K562 (cell line): Measurements from ENCODE around the gene WWOX. TPM values are rescaled to one million over a fixed set of nuclear protein-coding genes. Genes with fewer than 3 reads are reported as not detected.

Experiments used
- ATAC-seq: fragments of 200-7000 bp; cut with Tn5 transposase; 3 replicates; pipeline ENCODE4 v1.9.1; 2020; ENCODE audit warnings: moderate library complexity
- BruUV-seq: library from RNA; stranded (reverse); fragments of 400-500 nt; replicated peaks from 2 replicates; lab custom pipeline; 2021; lab: Mats Ljungman, UMichigan
- CTCF ChIA-PET: fragments of 300-600 bp; formaldehyde crosslinking; extraction: SDS; loops from one replicate; lab custom pipeline; 2021; ENCODE audit warnings: low intra/inter-chr PET ratio; lab: Yijun Ruan, JAX
- POLR2A ChIA-PET: fragments of 300-600, 350-650 bp; sonication (Branson Sonifier 250); formaldehyde crosslinking; extraction: SDS; loops from one replicate; lab custom pipeline; 2021; ENCODE audit warnings: antibody characterized with exemption, inconsistent platforms; lab: Yijun Ruan, JAX
- DNase-seq, 4 experiments: peaks; one replicate each; pipeline versions ENCODE4 v3.0.0 to v3.0.0-alpha.2; 2011 to 2018; ENCODE audit warnings: low spot score in 3 of 4, mixed read lengths in 3 of 4; ENCODE audit errors: extremely low read depth in 1 of 4
- FAIRE-seq: peaks from 2 replicates; lab custom pipeline; 2011; peaks lifted over from hg19 to GRCh38; lab: Jason Lieb, UNC
- H2AFZ ChIP-seq: 2 replicates; pipeline ENCODE4 v1.6.0; 2011; ENCODE audit warnings: low read depth, low read length, control low read depth, inconsistent platforms
- H3K27ac ChIP-seq: fragments of 200-600 bp; 3 replicates; pipeline ENCODE4 v1.8.0; 2011; ENCODE audit warnings: low read depth, mild to moderate bottlenecking, control low read depth, inconsistent platforms, low read length, moderate library complexity, mixed read lengths; ENCODE audit errors: extremely low read depth
- H3K27me3 ChIP-seq, 2 experiments: fragments of 300-600 bp in 1 of 2; 2 replicates in 1 of 2; 3 replicates in 1 of 2; pipeline versions ENCODE4 v1.6.0 to v1.8.0; 2011; ENCODE audit warnings: inconsistent platforms in 2 of 2, low read length in 2 of 2, mild to moderate bottlenecking in 1 of 2, mixed read lengths in 1 of 2, moderate library complexity in 1 of 2; ENCODE audit not compliant: control insufficient read depth in 2 of 2, insufficient read depth in 2 of 2
- H3K36me3 ChIP-seq: fragments of 300-600 bp; 3 replicates; pipeline ENCODE4 v1.8.0; 2011; ENCODE audit warnings: mild to moderate bottlenecking, low read length, inconsistent platforms; ENCODE audit not compliant: control insufficient read depth, insufficient read depth
- H3K4me1 ChIP-seq, 2 experiments: fragments of 200-600 bp in 1 of 2; replicated peaks in 1 of 2; 2 replicates in 1 of 2; 3 replicates in 1 of 2; pipeline versions ENCODE4 v1.5.1 to v1.8.0; 2011; ENCODE audit warnings: inconsistent platforms in 2 of 2, low read length in 2 of 2, mild to moderate bottlenecking in 1 of 2, mixed read lengths in 1 of 2, moderate library complexity in 1 of 2; ENCODE audit not compliant: control insufficient read depth in 2 of 2, insufficient read depth in 2 of 2
- H3K4me2 ChIP-seq: 2 replicates; pipeline ENCODE4 v1.6.1; 2011; ENCODE audit warnings: low read length, control low read depth, inconsistent platforms, mixed read lengths; ENCODE audit not compliant: insufficient read depth
- H3K4me3 ChIP-seq: fragments of 200-600 bp; sonication (generic), shearing (Covaris generic); 2 replicates; pipeline ENCODE4 v1.5.1; 2016; ENCODE audit warnings: control low read depth, inconsistent platforms
- H3K79me2 ChIP-seq: fragments of 200-600 bp; 3 replicates; pipeline ENCODE4 v1.8.0; 2011; ENCODE audit warnings: low read length, inconsistent platforms; ENCODE audit not compliant: control insufficient read depth, insufficient read depth
- H3K9ac ChIP-seq, 2 experiments: 2 replicates each; pipeline versions ENCODE4 v1.6.0 to v1.6.1; 2011; ENCODE audit warnings: low read depth in 2 of 2, low read length in 2 of 2, control low read depth in 1 of 2, inconsistent platforms in 1 of 2, mild to moderate bottlenecking in 1 of 2, mixed read lengths in 1 of 2; ENCODE audit not compliant: insufficient read depth in 1 of 2
- H3K9me1 ChIP-seq: one replicate; pipeline ENCODE4 v1.6.0; 2011; ENCODE audit warnings: inconsistent platforms, mild to moderate bottlenecking, low read length, moderate library complexity; ENCODE audit not compliant: control insufficient read depth, insufficient read depth
- H3K9me3 ChIP-seq: replicated peaks from 2 replicates; pipeline ENCODE4 v1.5.1; 2011; ENCODE audit warnings: low read depth, low read length, inconsistent platforms; ENCODE audit not compliant: control insufficient read depth, insufficient read depth
- H4K20me1 ChIP-seq: replicated peaks from 2 replicates; pipeline ENCODE4 v1.6.1; 2011; ENCODE audit warnings: low read length, inconsistent platforms, mixed read lengths; ENCODE audit not compliant: control insufficient read depth, insufficient read depth
- CHD4 ChIP-seq: fragments of 200-600 bp; sonication (generic); IDR thresholded peaks from 3 replicates; pipeline ENCODE4 v1.6.1; 2012; ENCODE audit warnings: low read depth, mild to moderate bottlenecking, mixed read lengths, low read length, inconsistent platforms; ENCODE audit not compliant: insufficient read depth, insufficient replicate concordance, poor library complexity, severe bottlenecking
- EGR1 ChIP-seq: fragments of 450-650 bp; conservative IDR thresholded peaks from 2 replicates; pipeline ENCODE4 v1.6.1; 2017; ENCODE audit warnings: mild to moderate bottlenecking
- ETS1 ChIP-seq: conservative IDR thresholded peaks from 2 replicates; pipeline ENCODE4 v1.6.1; 2011; ENCODE audit warnings: low read depth, mild to moderate bottlenecking, low read length; ENCODE audit not compliant: control insufficient read depth
- HMG20A ChIP-seq: fragments of 450-650 bp; formaldehyde crosslinking; conservative IDR thresholded peaks from 2 replicates; pipeline ENCODE4 v1.4.0; 2020; ENCODE audit warnings: mild to moderate bottlenecking, mixed read lengths
- IRF9 ChIP-seq: fragments of 450-650 bp; IDR thresholded peaks from 2 replicates; pipeline ENCODE4 v1.6.1; 2016; ENCODE audit warnings: missing biosample characterization, missing genetic modification characterization
- KAT2B ChIP-seq: IDR thresholded peaks from one replicate; pipeline ENCODE4 v1.6.1; 2012; ENCODE audit warnings: low read depth, mild to moderate bottlenecking, control low read depth, inconsistent platforms, low read length, moderate library complexity
- OTX1 ChIP-seq: fragments of 450-650 bp; formaldehyde crosslinking; IDR thresholded peaks from 2 replicates; pipeline ENCODE4 v1.4.0; 2022; ENCODE audit warnings: mild to moderate bottlenecking
- PREB ChIP-seq: sonication (generic); formaldehyde crosslinking; IDR thresholded peaks from 2 replicates; pipeline ENCODE4 v1.8.1; 2023; ENCODE audit warnings: mild to moderate bottlenecking, missing genetic modification reagents
- TCF15 ChIP-seq: fragments of 250-450 bp; sonication (Bioruptor Pico); IDR thresholded peaks from 2 replicates; pipeline ENCODE4 v1.8.0; 2022; ENCODE audit warnings: moderate library complexity, mild to moderate bottlenecking, inconsistent platforms
- ZBTB11 ChIP-seq, 3 experiments: fragments of 200-800 bp in 1 of 3; fragments of 250-450 bp in 1 of 3; fragments of 450-650 bp in 1 of 3; sonication (Bioruptor Pico) in 1 of 3; sonication (Bioruptor generic) in 1 of 3; formaldehyde crosslinking in 1 of 3; IDR thresholded peaks; 2 replicates each; pipeline versions ENCODE4 v1.6.1 to v1.8.0; 2016 to 2022; ENCODE audit warnings: mild to moderate bottlenecking in 2 of 3, missing genetic modification characterization in 2 of 3, missing compliant biosample characterization in 1 of 3, moderate library complexity in 1 of 3
- ZNF583 ChIP-seq: fragments of 250-450 bp; sonication (Bioruptor Pico); IDR thresholded peaks from 2 replicates; pipeline ENCODE4 v1.4.0; 2020
- WGBS: fragments of 100-300 bp; shearing (Covaris generic); methylation state at CpG from one replicate; pipeline ENCODE4 v1.1.6; 2016; ENCODE audit warnings: low coverage, mixed read lengths; ENCODE audit not compliant: insufficient coverage; ENCODE audit errors: missing lambda C conversion rate; 5-methylcytosine and 5-hydroxymethylcytosine counted together
- in situ Hi-C: fragments of 300-500 bp; cut with MboI; formaldehyde crosslinking; loops from 4 replicates; pipeline ENCODE4 v1.15.0; 2018; ENCODE audit warnings: inconsistent platforms, mixed read lengths
- intact Hi-C: fragments of 100-400 bp; cut with micrococcal nuclease; formaldehyde crosslinking; loops from 2 replicates; pipeline ENCODE4 v1.14.2; 2022
- polyA plus RNA-seq, 8 experiments: library from polyadenylated mRNA; depleted of rRNA in 4 of 8; stranded (reverse) in 5 of 8; unstranded in 3 of 8; fragments of >200 nt; fragmentation: Nextera tagmentation in 2 of 8; fragmentation: Illumina TruSeq in 1 of 8; extraction: Ambion mirVana in 2 of 8; extraction: Trizol in 1 of 8; gene quantifications; 2 replicates each; pipeline versions ENCODE4 v1.2.1 to v1.2.3, GENCODE V29; 2011 to 2014; ENCODE audit warnings: inconsistent platforms in 1 of 8, missing spikeins in 1 of 8
- total RNA-seq, 7 experiments: library from RNA; depleted of rRNA in 6 of 7; stranded (reverse); fragments of >200 nt in 6 of 7; fragmentation: Illumina TruSeq in 2 of 7; extraction: Trizol in 2 of 7; gene quantifications; 2 replicates each; pipeline versions ENCODE4 v1.2.1 to v1.2.3, GENCODE V29; 2011 to 2021; ENCODE audit warnings: low replicate concordance in 1 of 7

WWOX gene
- total and polyA plus RNA-seq, 9 of the 15 experiments (the other 6 are each of a cell fraction or from before 2014, with no cell fraction given): 1.6 to 22.7 (median 8.1) TPM

- Histone ChIP-seq H3K4me3 (no peak overlapping the region), H3K27me3 (no peaks in the 10 kb centered on the region), H3K27ac (no peak overlapping the region), H2AFZ (no peak overlapping the region), H3K4me1 (no peaks in the 10 kb centered on the region), H3K4me2 (no peak overlapping the region), H3K9me3 (no peaks in the 10 kb centered on the region), H3K36me3 (no peaks in the 10 kb centered on the region), H4K20me1 (no peaks in the 10 kb centered on the region), H3K9me1 (no peaks in the 10 kb centered on the region), H3K9ac (no peak overlapping the region), H3K79me2 (no peaks in the 10 kb centered on the region)
- BruUV-seq: no TSS peak
- ChIA-PET POLR2A (interaction anchor here (0.6 to 1.0 kb wide), 2 partner anchors 22 to 410 kb away, joined by 3 to 4 read pairs; no protein-coding TSS in a partner anchor), CTCF (no interaction called here)
- in situ Hi-C loops (no loop called here), intact Hi-C loops (no loop called here)
- FAIRE-seq (no peak), ATAC-seq (no peak), DNase-seq (no peak)
- WGBS: 4% methylated on average over 6 of the region's 6 CpGs
- no peak for TF ChIP-seq OTX1 (CRISPR knock-in tag)
- no peak for TF ChIP-seq PREB (CRISPR knock-in tag)
- no peak for TF ChIP-seq ZBTB11 (CRISPR knock-in tag; IDR thresholded peaks at IDR 0.05)
- no peak for TF ChIP-seq TCF15 (CRISPR knock-in tag)
- no peak for TF ChIP-seq KAT2B
- TF ChIP-seq HMG20A (CRISPR knock-in tag): no peak
- no peak for TF ChIP-seq ZNF583
- no peak for TF ChIP-seq ETS1
- no peak for TF ChIP-seq CHD4
- no peak for TF ChIP-seq EGR1
- TF ChIP-seq IRF9 (tag): no peak
These were observed 1118.0 kb downstream of the WWOX start for GRCh38 chr16:79217375-79218011.
